Epithelial cell of esophagus (primary cell): ENCODE results near the gene PDK2.

Experiments
- DNase-seq: peaks from one replicate; pipeline ENCODE4 v3.0.0; 2010; ENCODE audit warnings: low read depth
- H3K4me3 ChIP-seq: 2 replicates; pipeline ENCODE4 v1.5.1; 2011; ENCODE audit warnings: mild to moderate bottlenecking, low read length, control low read depth
- CTCF ChIP-seq: IDR thresholded peaks from 2 replicates; pipeline ENCODE4 v1.5.1; 2011; ENCODE audit warnings: low read depth, mild to moderate bottlenecking, low read length, control low read depth, inconsistent platforms; ENCODE audit not compliant: insufficient read depth; ENCODE audit errors: missing control alignments

The PDK2 gene

GRCh38 chr17:50103941-50104340 is 8.8 kb downstream of the PDK2 start:
- no peak for TF ChIP-seq CTCF
- no peak for DNase-seq
- no peak overlapping the region for H3K4me3 ChIP-seq

- DNase-seq: no peak
- no peak overlapping the region for H3K4me3 ChIP-seq
- TF ChIP-seq CTCF: no peak
Measured at GRCh38 chr17:50105811-50106210, 10.7 kb downstream of the PDK2 start.

- H3K4me3 ChIP-seq: no peak overlapping the region
- TF ChIP-seq CTCF: no peak
- DNase-seq: no peak
Measured at GRCh38 chr17:50106393-50107131, 11.4 kb downstream of the PDK2 start.

- TF ChIP-seq CTCF: no peak
- no peak overlapping the region for H3K4me3 ChIP-seq
- peak; percentile 94 for DNase-seq
Measured at GRCh38 chr17:50107790-50108414, 12.8 kb downstream of the PDK2 start.

GRCh38 chr17:50108556-50108955 is 13.4 kb downstream of the PDK2 start:
- TF ChIP-seq CTCF: no peak
- H3K4me3 ChIP-seq: no peak overlapping the region
- no peak for DNase-seq

- no peak for DNase-seq
- TF ChIP-seq CTCF: no peak
- H3K4me3 ChIP-seq: no peak overlapping the region
Measured at GRCh38 chr17:50109207-50109606, 14.1 kb downstream of the PDK2 start.

- no peak for TF ChIP-seq CTCF
- no peak for DNase-seq
- H3K4me3 ChIP-seq: no peak overlapping the region
Measured at GRCh38 chr17:50109785-50110184, 14.6 kb downstream of the PDK2 start.
